Gastroesophageal sphincter (tissue), 3 donors: ENCODE data around the gene SLAMF8.

Experiments
- CTCF ChIP-seq, 4 experiments: fragments of 200-600 bp in 2 of 4; fragments of 450-650 bp in 2 of 4; sonication (generic) in 1 of 4; IDR thresholded peaks; one replicate each; pipeline ENCODE4 v1.5.1; 2017 to 2019; ENCODE audit warnings: antibody characterized with exemption in 4 of 4, mild to moderate bottlenecking in 2 of 4, moderate library complexity in 2 of 4
- EP300 ChIP-seq: sonication (generic); formaldehyde crosslinking; IDR thresholded peaks from one replicate; pipeline ENCODE4 v1.6.1; 2017; ENCODE audit warnings: antibody characterized with exemption, mild to moderate bottlenecking
- POLR2A ChIP-seq, 2 donors: fragments of 450-650 bp; IDR thresholded peaks; one replicate each; pipeline ENCODE4 v1.6.1; 2017; ENCODE audit warnings: antibody characterized with exemption in 2 of 2, mild to moderate bottlenecking in 2 of 2, moderate library complexity in 1 of 2

- no peak for TF ChIP-seq POLR2A (IDR thresholded peaks at IDR 0.05)
- peak in 3 of 4 experiments; percentile 19 to 51 (median 31) for TF ChIP-seq CTCF (IDR thresholded peaks at IDR 0.05)
- no peak for TF ChIP-seq EP300
Measured at GRCh38 chr1:159829273-159829634, 2.6 kb downstream of the SLAMF8 start.
